HL-60 (cell line): ENCODE results near the gene GCSH.

Experiments used
- DNase-seq, 2 experiments: peaks; one replicate each; pipeline ENCODE4 v3.0.0-alpha.2; 2010 to 2020; ENCODE audit warnings: low read depth in 1 of 2, low spot score in 1 of 2
- H3K27ac ChIP-seq: fragments of 250-450 bp; sonication (Bioruptor Pico); replicated peaks from 2 replicates; pipeline ENCODE4 v1.5.1; 2020; ENCODE audit warnings: mild to moderate bottlenecking, moderate library complexity
- H3K27me3 ChIP-seq: fragments of 250-450 bp; sonication (Bioruptor Pico); 2 replicates; pipeline ENCODE4 v1.5.1; 2021; ENCODE audit warnings: mild to moderate bottlenecking, moderate library complexity; ENCODE audit not compliant: insufficient read depth, poor library complexity, severe bottlenecking
- H3K4me3 ChIP-seq: replicated peaks from 2 replicates; pipeline ENCODE4 v1.5.1; 2011; ENCODE audit warnings: mild to moderate bottlenecking, control low read depth, low read length; ENCODE audit not compliant: insufficient read depth
- CTCF ChIP-seq: IDR thresholded peaks from one replicate; pipeline ENCODE4 v1.5.1; 2011; ENCODE audit warnings: low read length, control low read depth, inconsistent platforms; ENCODE audit not compliant: insufficient read depth
- GABPA ChIP-seq: IDR thresholded peaks from 2 replicates; pipeline ENCODE4 v1.6.1; 2012; ENCODE audit warnings: low read depth
- POLR2AphosphoS5 ChIP-seq: IDR thresholded peaks from 2 replicates; pipeline ENCODE4 v1.6.1; 2012; ENCODE audit warnings: low read depth
- REST ChIP-seq: IDR thresholded peaks from 2 replicates; pipeline ENCODE4 v1.6.1; 2012; ENCODE audit warnings: low read depth; ENCODE audit not compliant: insufficient replicate concordance
- SPI1 ChIP-seq: IDR thresholded peaks from 2 replicates; pipeline ENCODE4 v1.6.1; 2012; ENCODE audit warnings: low read depth, mild to moderate bottlenecking, borderline replicate concordance

Gene GCSH

GRCh38 chr16:81041696-81042095 is 54.5 kb downstream of the GCSH start:
- no peak for DNase-seq
- Histone ChIP-seq H3K27ac (no peak overlapping the region), H3K27me3 (no peaks in the 10 kb centered on the region), H3K4me3 (no peak overlapping the region)
- TF ChIP-seq REST (no peak), CTCF (no peak), GABPA (no peak), SPI1 (no peak), POLR2AphosphoS5 (no peak)

- DNase-seq = no peak
- no peaks in the 10 kb centered on the region for H3K27me3 ChIP-seq
- no peak for TF ChIP-seq CTCF
- TF ChIP-seq SPI1 = no peak
- no peak for TF ChIP-seq POLR2AphosphoS5
- TF ChIP-seq REST = no peak
- no peak for TF ChIP-seq GABPA
- no peak overlapping the region for H3K27ac ChIP-seq
- no peak overlapping the region for H3K4me3 ChIP-seq
These were observed 55.4 kb downstream of the GCSH start for GRCh38 chr16:81040842-81041241.

GRCh38 chr16:81040131-81040530 is 56.1 kb downstream of the GCSH start:
- DNase-seq = no peak
- TF ChIP-seq POLR2AphosphoS5 (no peak), CTCF (no peak), GABPA (no peak), REST (no peak), SPI1 (no peak)
- no peak overlapping the region for H3K27ac ChIP-seq
- no peak overlapping the region for H3K4me3 ChIP-seq
- H3K27me3 ChIP-seq = no peaks in the 10 kb centered on the region
